Stimulated activated CD8-positive, alpha-beta memory T cell treated with anti-CD3 and anti-CD28 coated beads, Interleukin-12 subunit alpha, Interleukin-12 subunit beta, amount 100 ng/mL, for 24 hours (primary cell): Measurements from ENCODE around the gene C1orf94.
"Not testable (repeated sequence)": the region's sequence is repeated elsewhere in the genome, so short reads cannot be mapped to it uniquely, and the experiment has no call there.

Experiments
- DNase-seq: peaks from one replicate; pipeline ENCODE4 v3.0.0-alpha.2; 2020; ENCODE audit errors: extremely low read depth

C1orf94 gene

DNA sequence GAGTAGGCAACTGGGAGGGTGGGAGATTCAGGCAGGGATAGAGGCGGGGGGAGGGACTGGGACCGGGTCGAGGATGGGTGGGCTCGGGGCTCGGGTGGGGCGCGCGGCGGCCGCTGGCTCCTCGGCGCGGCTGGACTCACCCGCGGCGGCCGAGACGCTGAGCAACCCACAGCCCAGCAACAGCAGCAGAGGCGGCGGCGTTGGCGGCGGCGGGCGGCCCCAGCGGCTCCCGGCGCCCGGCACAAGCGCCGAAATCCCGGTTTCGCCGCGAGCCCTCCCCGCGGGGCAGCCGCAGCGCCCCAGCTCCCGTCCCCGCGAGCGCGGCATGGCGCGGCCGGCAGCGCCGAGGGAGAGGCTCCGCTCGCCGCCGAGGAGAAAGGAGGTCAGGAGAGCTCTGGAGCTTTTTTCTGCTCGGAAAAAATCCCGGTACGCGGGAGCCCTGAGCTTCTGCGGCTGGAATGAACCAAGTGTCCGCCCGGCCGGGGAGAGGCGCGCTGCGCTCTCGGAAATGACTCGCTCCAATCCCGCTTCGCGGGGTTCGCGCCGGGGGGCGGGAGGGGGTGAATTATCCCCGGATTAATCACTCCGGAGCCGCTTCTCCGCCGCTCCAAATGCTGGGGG is 11.8 kb upstream of the C1orf94 start, which contains the start of gene CSMD2:
Gene CSMD2, minus strand, starts transcription at position 460 of the 621 bp plus-strand sequence. Its CDS starts 133 bp downstream, at position 327.
- DNase-seq = no peak

DNA sequence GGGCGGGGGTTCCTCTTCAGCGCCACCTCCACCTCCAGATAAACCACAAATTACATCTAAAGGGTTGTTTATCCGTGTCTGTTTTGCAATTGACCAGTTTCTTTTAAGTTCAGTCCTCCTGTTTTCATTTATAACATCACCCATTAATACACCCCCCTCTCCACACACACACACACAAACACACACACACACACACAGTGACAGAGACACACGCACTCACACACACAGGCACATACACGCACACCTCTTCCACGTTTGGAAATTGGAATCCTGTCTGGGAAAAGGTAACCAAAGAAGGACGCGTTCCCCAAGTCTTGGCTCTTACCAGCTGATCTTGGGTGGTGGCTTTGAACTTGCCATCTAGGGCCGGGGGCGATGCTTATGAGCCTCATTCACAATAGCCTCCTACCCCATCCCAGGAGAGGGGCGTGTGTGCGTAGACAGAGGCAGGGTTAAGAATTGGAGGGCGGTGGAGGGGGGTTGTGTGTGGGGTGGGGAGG is 11.2 kb upstream of the C1orf94 start:
- no peak for DNase-seq

DNA sequence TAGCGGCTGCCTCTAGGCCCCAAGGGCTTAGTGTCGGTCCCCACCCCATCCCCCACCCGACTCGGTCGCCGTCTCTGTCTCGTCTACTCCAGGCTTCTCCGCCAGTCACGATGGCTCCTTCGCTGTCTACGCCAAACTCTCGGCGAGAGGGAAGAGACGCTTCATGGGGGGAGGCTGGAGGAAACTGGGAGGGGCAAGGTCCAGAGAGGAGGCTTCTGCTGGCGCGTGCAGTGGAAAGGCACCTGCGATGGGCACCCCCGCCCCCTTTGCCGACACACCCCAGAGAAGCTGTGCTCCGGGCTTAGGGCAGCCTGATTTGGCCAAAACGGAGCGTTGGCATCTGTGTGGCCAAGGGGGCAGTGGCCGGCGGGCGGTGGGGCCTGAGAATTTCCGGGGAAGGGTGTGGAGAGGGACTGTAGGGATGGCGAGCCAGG is 10.5 kb upstream of the C1orf94 start:
- no peak for DNase-seq

DNA sequence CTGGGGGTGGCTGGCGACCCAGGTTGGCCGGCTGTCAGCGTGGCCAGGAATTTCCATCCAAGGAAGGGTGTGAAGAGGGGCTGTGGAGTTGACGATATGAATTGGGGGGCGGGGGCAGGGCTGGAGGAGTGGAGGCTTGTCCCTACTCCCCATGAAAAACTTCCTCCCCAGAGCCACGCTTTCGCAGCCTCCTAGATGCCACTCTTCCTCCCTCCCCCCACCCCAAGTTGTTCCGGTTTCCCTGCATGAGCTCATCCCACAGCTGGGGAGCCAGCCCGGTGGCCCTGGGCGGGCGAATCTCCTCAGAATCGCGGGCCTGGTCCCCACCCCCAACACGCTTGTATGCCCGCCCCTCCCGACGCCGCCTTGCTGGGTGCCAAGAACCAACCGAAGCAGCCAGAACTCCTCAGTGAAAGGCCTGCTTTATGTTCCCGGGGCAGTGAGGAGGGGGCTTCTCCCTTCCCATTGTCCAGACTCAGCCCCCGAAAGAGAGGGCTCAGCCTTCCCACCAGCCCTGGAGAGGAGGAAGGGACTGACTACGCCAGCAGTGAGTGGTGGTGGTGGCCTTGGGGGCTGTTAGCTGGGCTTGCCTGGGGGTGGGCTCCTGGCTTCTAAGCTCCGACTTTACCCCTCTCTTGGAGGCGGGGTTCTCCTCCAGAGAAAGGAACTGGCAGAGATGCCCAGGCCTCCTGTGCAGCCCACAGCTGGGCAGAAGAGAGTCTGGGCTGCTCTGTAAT is 9.9 kb upstream of the C1orf94 start:
- DNase-seq = no peak

DNA sequence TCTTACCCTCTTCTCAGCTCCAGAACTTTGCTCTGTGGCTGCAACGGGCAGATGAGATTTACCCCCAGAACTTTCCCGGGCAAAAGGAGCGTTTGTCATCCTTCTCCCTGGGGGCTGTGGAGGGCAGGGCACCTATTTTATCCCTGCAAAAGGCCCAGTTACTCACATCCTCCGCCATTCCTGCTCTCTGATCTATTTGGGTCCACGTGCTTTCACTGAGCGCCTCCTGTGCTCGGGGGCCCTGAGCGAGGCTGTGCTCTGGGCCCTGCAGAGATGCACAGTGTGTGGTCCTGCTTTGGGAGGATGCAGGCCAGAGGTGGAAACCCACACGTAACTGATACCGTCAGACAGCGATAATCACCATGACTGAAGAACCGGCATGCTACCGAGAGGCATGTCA is 9.3 kb upstream of the C1orf94 start:
- DNase-seq = no peak

DNA sequence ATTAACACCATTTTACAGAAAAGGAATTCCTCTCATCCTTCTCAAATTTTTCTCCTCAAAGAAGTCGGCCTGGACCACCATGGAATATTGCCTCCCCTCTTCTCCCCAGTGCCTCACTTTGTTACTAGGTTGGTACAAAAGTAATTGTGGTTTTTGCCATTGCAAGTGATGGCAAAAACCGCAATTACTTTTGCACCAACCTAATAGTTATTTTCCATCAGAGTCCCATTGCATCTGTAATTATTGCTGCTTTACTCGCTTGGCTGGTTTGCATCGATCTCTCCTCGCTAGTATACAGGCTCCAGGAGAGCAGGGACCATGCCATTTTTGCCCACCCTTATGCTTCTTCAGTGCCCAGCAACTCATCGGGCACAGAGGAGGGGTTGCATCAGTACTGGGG is 963 bp upstream of the C1orf94 start:
- DNase-seq = no peak

DNA sequence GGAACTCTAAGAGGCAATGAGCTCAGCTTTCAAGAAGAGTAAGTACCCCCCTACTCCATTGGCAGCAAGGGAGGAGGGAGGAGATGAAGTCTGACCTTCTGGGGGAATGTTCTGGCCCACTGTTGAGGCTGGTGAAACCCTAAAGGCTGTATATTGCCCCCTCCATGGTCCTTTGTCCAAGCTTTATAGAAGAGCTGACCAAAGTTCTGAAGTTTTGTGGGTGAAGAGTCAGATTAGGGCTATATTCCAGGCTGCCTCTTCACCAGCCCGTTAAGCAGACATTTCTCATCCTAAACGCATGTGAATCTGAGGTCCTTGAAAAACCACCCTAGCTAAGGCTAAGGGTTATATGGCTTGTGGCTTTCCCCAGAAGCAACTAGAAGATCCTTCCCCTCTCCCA is 1.4 kb downstream of the C1orf94 start:
- DNase-seq = no peak

DNA sequence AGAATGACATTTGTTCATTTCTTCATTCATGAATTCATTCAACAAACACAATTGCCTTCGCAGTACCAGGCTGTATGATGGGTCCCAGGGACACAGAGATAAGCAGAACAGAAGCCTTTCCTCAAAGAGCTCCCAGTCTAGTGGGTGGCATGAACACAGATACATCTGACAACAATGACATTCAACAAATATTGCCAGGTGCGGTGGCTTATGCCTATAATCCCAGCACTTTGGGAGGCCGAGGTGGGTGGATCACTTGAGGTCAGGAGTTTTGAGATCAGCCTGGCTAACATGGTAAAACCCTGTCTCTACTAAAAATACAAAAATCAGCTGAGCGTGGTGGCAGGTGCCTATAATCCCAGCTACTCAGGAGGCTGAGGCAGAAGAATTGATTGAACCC is 6.7 kb downstream of the C1orf94 start:
- DNase-seq = not testable (repeated sequence)

DNA sequence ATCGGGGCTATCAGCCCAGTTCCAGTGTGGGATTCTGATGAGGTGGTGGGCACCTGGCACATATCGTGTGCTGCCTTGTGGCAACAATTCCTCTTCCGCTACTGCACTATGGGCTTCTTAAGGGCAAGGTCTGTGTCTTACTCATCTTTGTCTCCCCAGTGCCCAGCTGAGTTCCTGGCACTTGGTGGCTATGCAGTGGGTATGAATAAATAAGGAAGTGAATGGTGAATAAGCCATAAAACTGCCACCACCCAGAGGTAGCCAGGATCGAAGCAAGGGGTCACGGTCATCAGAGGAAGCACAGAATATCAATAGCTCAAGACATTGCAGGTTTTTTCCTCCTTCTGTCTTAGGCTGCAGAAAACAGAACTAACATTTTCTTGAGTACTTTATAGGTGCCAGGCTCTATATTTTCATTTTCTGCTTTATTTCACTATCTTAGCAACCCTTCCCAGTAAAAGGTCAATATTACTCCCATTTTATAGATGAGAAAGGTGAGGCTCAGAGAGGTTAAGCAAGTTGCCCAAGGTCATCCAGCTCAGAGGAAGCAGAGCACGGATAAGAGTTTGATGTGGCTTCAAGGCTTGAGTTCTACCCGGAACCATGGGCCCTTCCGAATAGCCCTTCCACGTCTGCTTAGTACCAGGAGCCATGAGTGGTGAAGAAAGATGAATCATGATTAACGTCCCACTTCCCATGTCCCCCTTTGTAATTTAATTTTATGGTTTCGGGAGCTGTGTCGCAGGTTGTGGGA is 10.2 kb downstream of the C1orf94 start:
- no peak for DNase-seq

DNA sequence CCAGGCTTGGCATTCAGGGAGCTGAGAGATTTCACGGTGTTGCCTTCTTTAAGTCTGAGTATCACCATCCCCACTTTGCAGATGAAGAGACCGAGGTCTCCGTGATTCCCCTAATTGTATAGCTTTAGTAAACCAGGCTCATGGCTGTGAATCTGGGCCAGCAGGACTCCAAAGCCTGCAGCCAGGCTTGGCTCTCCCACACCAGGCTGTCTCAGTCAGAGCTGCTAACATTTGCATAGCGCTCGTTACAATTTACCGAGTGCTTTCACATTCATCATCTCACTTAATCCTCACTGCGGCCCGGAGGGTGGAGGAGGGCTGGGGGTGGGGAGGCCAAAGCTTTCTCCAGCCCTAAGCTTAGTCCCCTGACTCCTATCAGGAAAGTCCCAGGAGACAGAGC is 11.7 kb downstream of the C1orf94 start:
- DNase-seq = no peak

DNA sequence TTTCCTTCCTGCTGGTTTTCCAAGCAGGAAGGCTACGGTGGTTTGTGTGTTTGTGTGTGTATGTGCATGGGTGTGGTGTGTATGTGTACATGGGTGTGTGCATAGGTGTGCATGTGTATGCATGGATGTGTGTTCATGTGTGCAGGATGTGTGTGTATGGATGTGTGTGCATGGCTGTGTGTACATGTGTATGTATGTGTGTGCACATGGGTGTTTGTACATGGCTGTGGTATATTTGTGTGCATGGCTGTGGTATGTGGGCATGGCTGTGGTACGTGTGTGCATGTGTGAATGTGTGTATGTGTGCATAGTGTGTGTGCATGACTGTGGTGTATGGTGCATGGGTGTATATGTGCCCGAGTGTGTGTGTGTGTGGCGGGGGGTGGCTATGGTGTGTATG is 12.3 kb downstream of the C1orf94 start:
- DNase-seq = no peak

DNA sequence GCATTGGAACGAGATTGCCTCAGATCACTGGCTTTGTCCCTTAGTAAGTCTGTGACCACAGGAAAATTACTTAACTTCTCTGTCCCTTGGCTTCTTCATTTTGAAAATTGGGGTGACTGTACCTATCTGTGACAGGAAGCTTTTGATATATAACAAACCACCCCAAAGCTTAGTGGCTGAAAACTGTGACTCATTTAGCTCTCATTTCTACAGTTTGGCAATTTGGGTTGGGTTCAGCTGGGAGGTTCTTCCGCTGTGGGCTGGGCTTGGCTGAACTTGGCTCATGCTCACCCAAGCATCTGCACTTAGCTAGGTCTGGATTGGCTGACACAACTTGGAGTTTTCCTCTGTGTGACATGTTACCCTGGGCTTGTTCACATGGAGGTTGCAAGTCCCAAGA is 14.0 kb downstream of the C1orf94 start:
- no peak for DNase-seq

DNA sequence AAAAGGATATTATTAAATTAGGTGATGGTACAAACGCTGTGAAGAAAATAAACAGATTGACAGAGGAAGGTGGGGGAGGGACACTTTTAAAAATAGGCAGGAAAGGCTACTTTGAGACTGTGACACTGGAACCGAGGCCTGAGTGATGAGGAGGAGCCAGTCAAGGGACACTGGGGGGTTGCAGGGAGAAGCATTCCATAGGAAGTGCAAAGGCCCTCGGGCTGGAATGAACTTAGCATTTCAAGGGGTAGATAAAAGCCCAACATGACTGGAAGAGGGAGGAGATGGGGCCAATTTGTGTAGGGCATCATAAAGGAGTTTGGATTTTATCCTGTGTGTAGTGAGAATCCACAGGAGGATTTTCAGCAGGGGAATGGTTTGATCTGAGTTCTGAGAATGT is 15.9 kb downstream of the C1orf94 start:
- no peak for DNase-seq

DNA sequence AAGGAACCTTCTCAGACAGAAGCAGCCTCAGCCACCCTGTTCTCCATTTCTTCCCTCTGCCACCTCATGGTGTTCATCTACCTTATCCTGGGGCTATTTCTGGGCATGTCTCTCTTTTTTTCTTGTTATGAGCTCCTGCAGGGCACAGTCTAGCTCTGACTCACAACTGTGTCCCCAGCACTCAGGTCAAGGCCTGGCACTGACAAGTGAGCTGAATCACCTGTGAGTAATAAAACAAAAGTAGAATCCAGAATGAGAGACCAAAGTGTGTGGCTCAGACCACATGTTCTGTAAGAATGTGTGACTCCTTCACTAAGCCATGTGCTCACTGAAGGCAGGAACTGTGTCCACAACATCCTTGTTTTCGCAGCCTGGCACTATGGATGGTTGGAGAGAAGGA is 23.2 kb downstream of the C1orf94 start:
- no peak for DNase-seq

DNA sequence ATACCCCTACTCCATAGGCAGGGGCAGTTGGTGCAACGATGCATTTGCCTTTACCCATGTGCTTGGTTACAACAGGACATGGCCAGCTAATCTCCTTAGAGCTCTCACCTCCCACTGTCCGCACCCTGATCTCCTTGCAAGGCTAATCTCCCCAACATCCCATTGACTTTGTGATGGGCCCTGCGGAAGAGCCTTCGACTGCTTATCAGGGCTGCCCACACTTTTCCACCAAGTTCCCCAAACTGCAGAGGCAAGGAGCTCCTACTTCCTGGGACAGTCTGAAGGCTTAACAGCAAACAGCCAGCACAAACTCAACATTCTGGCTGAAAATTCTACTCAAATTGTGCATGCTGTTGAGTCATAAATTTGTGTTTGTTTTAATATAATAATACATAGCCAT is 36.0 kb downstream of the C1orf94 start:
- no peak for DNase-seq

DNA sequence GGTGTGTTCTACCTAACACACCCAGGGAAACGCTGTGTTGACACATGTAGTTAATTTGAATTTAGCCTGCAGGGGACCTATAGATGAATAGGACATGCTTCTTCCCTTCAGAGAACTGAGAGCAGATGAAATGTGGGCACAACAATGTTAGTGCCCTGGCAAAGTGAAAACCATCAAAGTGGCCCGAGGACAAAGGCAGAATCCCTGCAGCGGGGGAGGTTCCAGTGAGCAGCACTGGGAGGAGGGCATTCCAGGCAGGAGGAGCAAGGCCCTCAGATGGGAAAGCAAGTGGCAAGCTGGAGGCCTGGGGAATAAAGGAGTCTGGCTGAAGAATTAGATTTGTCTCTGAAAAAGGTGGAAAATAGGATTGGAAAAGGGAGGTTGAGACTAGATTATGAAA is 37.2 kb downstream of the C1orf94 start:
- DNase-seq = no peak

DNA sequence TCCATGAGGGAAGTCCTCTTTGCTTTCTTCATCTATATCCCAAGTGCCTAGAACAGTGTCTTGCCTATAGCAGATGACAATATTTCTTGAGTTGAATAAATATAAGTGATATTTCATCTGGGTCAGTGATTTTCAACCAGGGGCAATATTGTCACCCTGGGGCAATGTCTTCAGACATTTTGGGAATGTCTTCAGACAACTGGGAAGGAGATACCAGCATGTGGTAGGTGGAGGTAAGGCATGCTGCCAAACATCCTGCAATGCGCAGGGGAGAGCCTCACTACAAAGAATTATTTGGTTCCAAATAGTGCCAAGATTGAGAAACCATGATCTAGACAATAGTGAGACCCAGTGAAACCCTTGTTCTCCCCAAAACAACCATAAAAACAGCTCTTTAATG is 54.7 kb downstream of the C1orf94 start:
- DNase-seq = no peak

DNA sequence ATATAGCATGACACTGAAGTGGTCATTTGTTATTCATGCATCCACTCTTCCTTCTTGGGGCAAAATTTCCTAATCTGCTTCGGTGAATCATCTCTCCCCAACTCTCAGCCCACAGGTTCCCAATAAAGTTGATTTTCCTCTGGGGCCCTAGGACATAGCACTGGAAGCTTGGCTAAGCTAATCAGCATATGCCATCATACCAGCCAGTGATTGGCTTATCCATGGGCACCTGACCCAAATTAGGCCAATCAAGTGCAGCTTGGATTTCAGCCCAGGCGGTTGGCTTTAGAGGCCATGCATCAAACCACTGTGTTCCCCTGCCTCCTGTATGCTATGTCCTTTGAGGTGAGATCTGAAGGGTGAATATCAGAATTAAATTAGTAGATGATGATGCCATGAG is 58.9 kb downstream of the C1orf94 start:
- DNase-seq = no peak

DNA sequence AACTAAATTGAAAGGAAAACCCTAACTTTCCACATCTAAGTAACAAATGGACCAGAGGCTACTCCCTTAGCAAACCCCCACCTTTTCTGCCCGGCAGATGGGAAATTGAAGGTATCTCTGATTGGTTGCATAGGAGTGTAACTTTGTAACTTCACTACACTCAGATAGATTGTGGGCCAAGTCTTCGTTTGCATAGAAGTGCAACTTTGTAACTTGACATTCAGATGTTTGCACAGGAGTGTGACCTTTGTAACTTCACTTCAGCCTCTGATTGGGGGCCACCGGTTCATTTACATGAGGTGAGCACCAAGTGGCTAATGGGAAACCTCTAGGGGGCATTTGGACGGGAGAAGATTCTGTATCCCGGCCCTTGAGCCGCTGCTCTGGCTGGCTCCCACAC is 59.4 kb downstream of the C1orf94 start:
- DNase-seq = no peak

DNA sequence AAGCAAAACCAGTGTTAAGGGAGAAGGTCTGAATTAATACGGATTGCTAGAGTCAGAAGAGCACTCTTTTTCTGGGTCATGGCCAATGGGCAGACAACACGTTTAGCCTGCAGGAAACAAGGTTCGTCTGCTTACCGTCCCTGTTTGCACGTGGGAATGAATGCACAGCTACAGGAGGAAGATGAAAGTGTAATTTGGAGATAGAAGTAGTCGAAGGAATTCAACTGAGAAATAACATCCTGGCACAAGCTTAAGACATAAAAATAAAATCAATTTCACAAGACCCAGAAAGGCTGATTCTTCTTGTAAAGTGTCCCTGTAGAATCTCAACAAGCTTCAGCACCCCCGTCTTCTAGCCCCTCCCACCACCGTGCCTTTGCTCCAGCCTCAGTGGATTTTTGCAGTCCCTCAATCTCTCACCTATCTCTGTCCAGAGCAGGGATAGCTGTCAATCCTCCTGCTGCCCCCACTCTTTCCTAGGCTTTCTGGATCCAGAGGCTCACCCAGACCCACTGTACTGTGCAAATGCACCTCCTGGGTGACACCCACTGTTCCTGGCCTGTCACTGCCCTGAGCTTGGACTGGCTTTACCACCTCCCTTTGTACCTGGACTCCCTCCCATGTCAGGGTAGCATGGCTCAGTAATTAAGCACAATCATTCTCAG is 60.6 kb downstream of the C1orf94 start:
- DNase-seq = no peak

DNA sequence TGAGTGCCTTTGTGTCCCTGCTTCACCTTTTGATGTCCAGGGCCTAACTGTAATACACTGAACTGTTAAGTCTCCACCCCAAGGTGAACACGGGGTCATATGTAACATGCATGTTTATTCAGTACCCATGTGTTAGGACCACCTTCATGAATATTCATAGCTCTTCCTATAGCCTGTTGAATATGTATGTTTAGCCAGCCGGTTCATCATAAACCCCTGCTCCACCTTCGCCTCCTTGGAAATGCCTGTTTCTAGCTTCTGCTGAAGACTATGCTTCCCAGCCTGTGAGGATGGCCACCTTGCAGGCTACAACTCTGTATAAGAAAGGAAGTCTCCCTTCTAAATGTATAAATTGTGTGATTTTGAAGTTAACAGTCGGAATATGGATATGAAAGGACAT is 69.3 kb downstream of the C1orf94 start:
- DNase-seq = no peak

DNA sequence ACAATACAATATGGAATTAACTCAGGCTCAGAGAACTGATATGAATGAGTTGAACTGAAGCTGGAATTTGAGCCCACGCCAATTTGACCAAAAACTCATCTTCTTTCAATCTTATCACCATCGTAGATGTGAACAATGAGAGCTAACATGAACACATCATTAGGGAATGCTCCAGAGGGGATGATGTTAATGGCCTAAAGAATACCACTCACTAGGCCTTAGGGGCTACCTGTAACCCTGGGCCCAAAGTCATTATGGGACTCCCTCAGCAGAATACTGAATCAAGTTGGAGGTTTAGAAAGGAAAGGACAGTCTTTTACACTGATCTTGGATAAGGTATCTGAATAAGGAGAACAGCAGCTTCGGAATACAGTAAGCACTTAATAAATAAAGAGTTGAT is 73.6 kb downstream of the C1orf94 start:
- DNase-seq = no peak
